ENCODE data around the gene MMP7. TPM values are rescaled to one million over a fixed set of nuclear protein-coding genes. Genes with fewer than 3 reads are reported as not detected.
A peak's percentile ranks its signal among the peaks of the same experiment; 100 is the strongest.

MMP7 gene
- total RNA-seq, 1 experiment from 2014 or later = not detected

DNA sequence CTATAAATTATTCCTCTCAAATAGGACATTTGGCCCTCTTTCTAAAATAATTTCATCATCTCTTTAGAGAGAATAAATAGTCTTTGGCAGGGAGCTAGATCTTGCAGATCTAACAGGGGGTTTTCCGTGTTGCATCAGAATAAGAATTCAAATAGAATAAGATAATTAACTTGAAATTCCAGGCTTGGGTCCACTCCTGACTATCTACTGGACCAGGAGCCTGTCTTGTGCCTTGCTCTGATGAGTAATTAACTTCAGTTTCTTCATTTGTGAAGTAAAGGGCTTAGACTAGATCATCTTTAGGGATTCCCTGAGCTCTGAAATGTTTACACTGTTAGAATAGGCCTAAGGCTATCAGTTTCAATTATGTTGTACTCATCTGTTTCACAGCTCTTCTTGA lies 54.5 kb downstream of the MMP7 start:
- H3K27me3 Mint-ChIP-seq (ENCODE audit: insufficient read depth, unreplicated experiment) = no peaks in the 10 kb centered on the region
- H3K4me1 Mint-ChIP-seq (ENCODE audit: insufficient read depth, unreplicated experiment) = peaks cover 25% of the 10 kb centered on the region
- H3K36me3 Mint-ChIP-seq (ENCODE audit: insufficient read depth, unreplicated experiment) = no peaks in the 10 kb centered on the region
- ChIA-PET POLR2A (interaction anchor here (0.5 to 2.9 kb wide), 14 partner anchors 9 to 853 kb away, joined by 3 to 28 read pairs (median 4); partner anchors contain the start of gene TMEM123), CTCF (interaction anchor here (0.5 to 1.4 kb wide), 12 partner anchors 9 to 615 kb away, joined by 3 to 5 read pairs (median 3); partner anchors contain the start of gene TMEM123)
- intact Hi-C loops (cut with micrococcal nuclease) = no loop called here
- peak overlapping the region; percentile 72 for H3K27ac Mint-ChIP-seq (ENCODE audit: low read depth, unreplicated experiment)
- no TSS peak for BruUV-seq (replicated peaks)
- DNase-seq (ENCODE audit: unreplicated experiment) = peak; percentile 45
- TF ChIP-seq CTCF (IDR thresholded peaks at IDR 0.05; ENCODE audit: unreplicated experiment) = no peak
- H3K9me3 Mint-ChIP-seq (ENCODE audit: unreplicated experiment) = no peaks in the 10 kb centered on the region
- H3K4me3 Mint-ChIP-seq (ENCODE audit: unreplicated experiment) = no peak overlapping the region

DNA sequence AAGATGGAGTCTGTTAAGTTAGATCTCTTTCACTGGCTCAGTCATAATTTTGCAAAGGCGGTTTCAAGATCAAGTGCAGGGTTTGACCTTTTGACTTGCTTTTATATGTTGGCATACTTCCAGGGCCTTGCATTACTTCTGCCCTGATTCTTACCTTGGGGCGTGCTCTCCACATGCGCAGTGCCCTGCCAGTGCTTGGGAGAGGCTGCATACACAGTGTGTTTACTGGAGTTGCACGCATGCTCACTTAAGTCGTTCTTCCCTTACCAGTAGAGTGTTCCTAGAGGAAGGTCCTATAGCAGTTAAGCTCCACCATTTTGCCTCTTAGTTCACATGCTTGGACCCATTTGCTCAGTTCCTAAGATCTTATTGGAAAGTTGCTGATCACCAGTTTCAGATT lies 57.0 kb downstream of the MMP7 start:
- H3K27me3 Mint-ChIP-seq (ENCODE audit: insufficient read depth, unreplicated experiment) = no peaks in the 10 kb centered on the region
- H3K4me1 Mint-ChIP-seq (ENCODE audit: insufficient read depth, unreplicated experiment) = peaks cover 36% of the 10 kb centered on the region
- H3K36me3 Mint-ChIP-seq (ENCODE audit: insufficient read depth, unreplicated experiment) = no peaks in the 10 kb centered on the region
- ChIA-PET CTCF (no interaction called here), POLR2A (no interaction called here)
- no peak for DNase-seq (ENCODE audit: unreplicated experiment)
- no peaks in the 10 kb centered on the region for H3K9me3 Mint-ChIP-seq (ENCODE audit: unreplicated experiment)
- intact Hi-C loops (cut with micrococcal nuclease) = no loop called here
- TF ChIP-seq CTCF (IDR thresholded peaks at IDR 0.05; ENCODE audit: unreplicated experiment) = no peak
- H3K4me3 Mint-ChIP-seq (ENCODE audit: unreplicated experiment) = no peak overlapping the region
- H3K27ac Mint-ChIP-seq (ENCODE audit: low read depth, unreplicated experiment) = no peak overlapping the region
- BruUV-seq (replicated peaks) = no TSS peak

DNA sequence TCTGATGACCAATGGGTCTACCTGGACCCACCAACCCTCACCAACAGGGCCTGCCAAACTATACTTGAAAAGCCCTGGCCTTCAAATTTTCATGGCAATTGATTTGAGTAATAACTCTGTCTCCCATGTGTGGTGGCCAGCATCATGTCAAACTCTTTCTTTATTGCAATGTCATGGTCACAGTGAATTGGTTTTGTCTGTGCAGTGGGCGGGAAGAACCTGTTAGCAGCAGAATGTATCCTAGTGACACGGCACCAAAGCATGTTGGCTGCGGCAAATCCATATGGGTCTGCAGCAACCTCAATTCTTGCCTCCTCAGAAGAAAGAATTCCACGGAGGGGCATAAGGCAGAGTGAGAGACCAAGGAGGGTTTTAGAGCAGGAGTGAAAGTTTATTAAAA lies 58.4 kb downstream of the MMP7 start:
- no peak for DNase-seq (ENCODE audit: unreplicated experiment)
- CTCF ChIA-PET = no interaction called here
- no peak overlapping the region for H3K27ac Mint-ChIP-seq (ENCODE audit: low read depth, unreplicated experiment)
- no peaks in the 10 kb centered on the region for H3K36me3 Mint-ChIP-seq (ENCODE audit: insufficient read depth, unreplicated experiment)
- H3K4me3 Mint-ChIP-seq (ENCODE audit: unreplicated experiment) = no peak overlapping the region
- no TSS peak for BruUV-seq (replicated peaks)
- intact Hi-C loops (cut with micrococcal nuclease) = no loop called here
- no peaks in the 10 kb centered on the region for H3K27me3 Mint-ChIP-seq (ENCODE audit: insufficient read depth, unreplicated experiment)
- peaks cover 43% of the 10 kb centered on the region for H3K4me1 Mint-ChIP-seq (ENCODE audit: insufficient read depth, unreplicated experiment)
- POLR2A ChIA-PET = interaction anchor here (0.6 to 1.0 kb wide), 3 partner anchors 82 to 860 kb away, joined by 3 read pairs; no protein-coding TSS in a partner anchor
- TF ChIP-seq CTCF (IDR thresholded peaks at IDR 0.05; ENCODE audit: unreplicated experiment) = no peak
- H3K9me3 Mint-ChIP-seq (ENCODE audit: unreplicated experiment) = no peaks in the 10 kb centered on the region

- H3K27ac Mint-ChIP-seq (ENCODE audit: low read depth, unreplicated experiment) = no peak overlapping the region
- BruUV-seq (replicated peaks) = no TSS peak
- no peak for DNase-seq (ENCODE audit: unreplicated experiment)
- no peaks in the 10 kb centered on the region for H3K36me3 Mint-ChIP-seq (ENCODE audit: insufficient read depth, unreplicated experiment)
- no peak for TF ChIP-seq CTCF (IDR thresholded peaks at IDR 0.05; ENCODE audit: unreplicated experiment)
- intact Hi-C loops (cut with micrococcal nuclease) = no loop called here
- ChIA-PET POLR2A (interaction anchor here (0.6 to 1.6 kb wide), 6 partner anchors 11 to 208 kb away, joined by 3 to 8 read pairs (median 4); partner anchors contain the start of gene TMEM123), CTCF (no interaction called here)
- no peaks in the 10 kb centered on the region for H3K9me3 Mint-ChIP-seq (ENCODE audit: unreplicated experiment)
- no peaks in the 10 kb centered on the region for H3K27me3 Mint-ChIP-seq (ENCODE audit: insufficient read depth, unreplicated experiment)
- H3K4me3 Mint-ChIP-seq (ENCODE audit: unreplicated experiment) = no peak overlapping the region
- peaks cover 36% of the 10 kb centered on the region for H3K4me1 Mint-ChIP-seq (ENCODE audit: insufficient read depth, unreplicated experiment)
Measured at GRCh38 chr11:102471474-102471873, 59.1 kb downstream of the MMP7 start.

Other genes starting within 250 kb of the MMP7 start
- 91.6 and 124 TPM in 2 replicates for gene BIRC3, start 213.3 kb downstream of the MMP7 start, total RNA-seq (2022)
- 46.2 and 50.0 TPM in 2 replicates for gene BIRC2, start 183.5 kb downstream of the MMP7 start, total RNA-seq (2022)
- 134 and 137 TPM in 2 replicates for gene TMEM123, start 78.0 kb downstream of the MMP7 start, total RNA-seq (2022)
- gene MMP20, start 94.6 kb upstream of the MMP7 start, total RNA-seq (2022) = not detected in 2 replicates
- gene MMP27, start 175.0 kb upstream of the MMP7 start, total RNA-seq (2022) = not detected in 2 replicates
- gene MMP8, start 194.2 kb upstream of the MMP7 start, total RNA-seq (2022) = 0.12 TPM in 1 of 2 replicates, not detected in the other
- 0.29 and 0.75 TPM in 2 replicates for gene MMP10, start 249.9 kb upstream of the MMP7 start, total RNA-seq (2022)

Data from MCF 10A (cell line).